ENCODE measurements around the gene KRTAP5-1.
"Not testable (repeated sequence)": the region's sequence is repeated elsewhere in the genome, so short reads cannot be mapped to it uniquely, and the experiment has no call there.

DNA sequence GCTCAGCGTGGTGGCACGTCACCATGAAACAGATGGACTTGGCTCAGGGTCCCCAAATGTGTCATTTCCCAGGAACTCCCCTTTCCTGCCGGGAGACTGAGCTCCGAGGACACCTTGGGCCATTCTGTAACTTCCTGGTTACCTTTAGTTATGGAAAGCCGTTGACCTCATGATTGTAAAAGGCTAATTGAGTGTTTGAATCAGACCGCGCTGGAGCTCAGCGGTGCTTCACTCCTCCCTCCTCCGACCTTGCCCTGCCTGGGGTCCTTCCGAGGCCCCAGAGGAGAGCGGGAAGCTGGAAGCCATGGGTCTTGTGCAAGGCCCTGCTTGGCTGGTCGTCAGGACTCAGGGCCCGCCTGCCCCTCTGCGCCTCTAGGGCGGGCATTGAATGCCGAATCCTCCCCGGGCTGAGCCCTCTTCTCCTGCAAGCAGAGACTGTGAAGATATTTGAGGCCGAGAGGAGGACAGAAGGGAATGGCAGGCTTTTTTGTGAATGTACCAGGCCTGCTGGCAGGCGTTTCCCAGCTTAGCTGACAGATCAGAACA is 11.6 kb upstream of the KRTAP5-1 start:
- TF ChIP-seq POLR2A, POLR2AphosphoS5, EP300 (IDR thresholded peaks at IDR 0.05): not testable (repeated sequence)
- TF ChIP-seq, protein P1, sequence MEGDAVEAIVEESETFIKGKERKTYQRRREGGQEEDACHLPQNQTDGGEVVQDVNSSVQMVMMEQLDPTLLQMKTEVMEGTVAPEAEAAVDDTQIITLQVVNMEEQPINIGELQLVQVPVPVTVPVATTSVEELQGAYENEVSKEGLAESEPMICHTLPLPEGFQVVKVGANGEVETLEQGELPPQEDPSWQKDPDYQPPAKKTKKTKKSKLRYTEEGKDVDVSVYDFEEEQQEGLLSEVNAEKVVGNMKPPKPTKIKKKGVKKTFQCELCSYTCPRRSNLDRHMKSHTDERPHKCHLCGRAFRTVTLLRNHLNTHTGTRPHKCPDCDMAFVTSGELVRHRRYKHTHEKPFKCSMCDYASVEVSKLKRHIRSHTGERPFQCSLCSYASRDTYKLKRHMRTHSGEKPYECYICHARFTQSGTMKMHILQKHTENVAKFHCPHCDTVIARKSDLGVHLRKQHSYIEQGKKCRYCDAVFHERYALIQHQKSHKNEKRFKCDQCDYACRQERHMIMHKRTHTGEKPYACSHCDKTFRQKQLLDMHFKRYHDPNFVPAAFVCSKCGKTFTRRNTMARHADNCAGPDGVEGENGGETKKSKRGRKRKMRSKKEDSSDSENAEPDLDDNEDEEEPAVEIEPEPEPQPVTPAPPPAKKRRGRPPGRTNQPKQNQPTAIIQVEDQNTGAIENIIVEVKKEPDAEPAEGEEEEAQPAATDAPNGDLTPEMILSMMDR (IDR thresholded peaks at IDR 0.05): not testable (repeated sequence)

All from stomach (tissue), 4 donors.